UCSD-AML1 (cell line): Measurements from ENCODE around the gene TRAPPC11.
"Not testable (repeated sequence)": the region's sequence is repeated elsewhere in the genome, so short reads cannot be mapped to it uniquely, and the experiment has no call there.

ENCODE experiments used
- DNase-seq: peaks from one replicate; lab custom pipeline; 2025; ENCODE audit not compliant: unreplicated experiment; lab: John Stamatoyannopoulos, UW

Gene TRAPPC11

GRCh38 chr4:183718876-183719275 lies 59.8 kb downstream of the TRAPPC11 start:
- no peak for DNase-seq

GRCh38 chr4:183721207-183722081 lies 62.4 kb downstream of the TRAPPC11 start:
- DNase-seq, result peak; percentile 69

- peak; percentile 49 for DNase-seq
Measured at GRCh38 chr4:183722731-183723560, 63.9 kb downstream of the TRAPPC11 start.

- no peak for DNase-seq
Measured at GRCh38 chr4:183723561-183724228, 64.6 kb downstream of the TRAPPC11 start.

- not testable (repeated sequence) for DNase-seq
Measured at GRCh38 chr4:183725585-183725984, 66.5 kb downstream of the TRAPPC11 start.

- DNase-seq, result no peak
Measured at GRCh38 chr4:183727482-183727881, 68.4 kb downstream of the TRAPPC11 start.

GRCh38 chr4:183728223-183729068 lies 69.4 kb downstream of the TRAPPC11 start:
- no peak for DNase-seq

GRCh38 chr4:183729069-183729406 lies 69.9 kb downstream of the TRAPPC11 start:
- no peak for DNase-seq

GRCh38 chr4:183729430-183730328 lies 70.6 kb downstream of the TRAPPC11 start:
- no peak for DNase-seq

GRCh38 chr4:183732296-183732695 lies 73.2 kb downstream of the TRAPPC11 start:
- DNase-seq, result no peak

- no peak for DNase-seq
Measured at GRCh38 chr4:183733181-183733580, 74.1 kb downstream of the TRAPPC11 start.

GRCh38 chr4:183738081-183738673 lies 79.1 kb downstream of the TRAPPC11 start:
- no peak for DNase-seq

- DNase-seq, result no peak
Measured at GRCh38 chr4:183738961-183739360, 79.9 kb downstream of the TRAPPC11 start.

- DNase-seq, result no peak
Measured at GRCh38 chr4:183746305-183747229, 87.5 kb downstream of the TRAPPC11 start.

- no peak for DNase-seq
Measured at GRCh38 chr4:183747380-183747779, 88.3 kb downstream of the TRAPPC11 start.

GRCh38 chr4:183747931-183748670 lies 89.0 kb downstream of the TRAPPC11 start:
- DNase-seq, result no peak

- DNase-seq, result no peak
Measured at GRCh38 chr4:183751106-183751505, 92.0 kb downstream of the TRAPPC11 start.
